GM19023 (cell line): Measurements from ENCODE around the gene METTL6.
"Not testable (repeated sequence)": the region's sequence is repeated elsewhere in the genome, so short reads cannot be mapped to it uniquely, and the experiment has no call there.

Experiments used
- ATAC-seq: cut with Tn5 transposase; IDR thresholded peaks from one replicate; pipeline ENCODE4 v1.9.1; 2021; ENCODE audit warnings: mild to moderate bottlenecking, moderate library complexity; ENCODE audit not compliant: unreplicated experiment

The METTL6 gene, protein sequence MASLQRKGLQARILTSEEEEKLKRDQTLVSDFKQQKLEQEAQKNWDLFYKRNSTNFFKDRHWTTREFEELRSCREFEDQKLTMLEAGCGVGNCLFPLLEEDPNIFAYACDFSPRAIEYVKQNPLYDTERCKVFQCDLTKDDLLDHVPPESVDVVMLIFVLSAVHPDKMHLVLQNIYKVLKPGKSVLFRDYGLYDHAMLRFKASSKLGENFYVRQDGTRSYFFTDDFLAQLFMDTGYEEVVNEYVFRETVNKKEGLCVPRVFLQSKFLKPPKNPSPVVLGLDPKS

DNA sequence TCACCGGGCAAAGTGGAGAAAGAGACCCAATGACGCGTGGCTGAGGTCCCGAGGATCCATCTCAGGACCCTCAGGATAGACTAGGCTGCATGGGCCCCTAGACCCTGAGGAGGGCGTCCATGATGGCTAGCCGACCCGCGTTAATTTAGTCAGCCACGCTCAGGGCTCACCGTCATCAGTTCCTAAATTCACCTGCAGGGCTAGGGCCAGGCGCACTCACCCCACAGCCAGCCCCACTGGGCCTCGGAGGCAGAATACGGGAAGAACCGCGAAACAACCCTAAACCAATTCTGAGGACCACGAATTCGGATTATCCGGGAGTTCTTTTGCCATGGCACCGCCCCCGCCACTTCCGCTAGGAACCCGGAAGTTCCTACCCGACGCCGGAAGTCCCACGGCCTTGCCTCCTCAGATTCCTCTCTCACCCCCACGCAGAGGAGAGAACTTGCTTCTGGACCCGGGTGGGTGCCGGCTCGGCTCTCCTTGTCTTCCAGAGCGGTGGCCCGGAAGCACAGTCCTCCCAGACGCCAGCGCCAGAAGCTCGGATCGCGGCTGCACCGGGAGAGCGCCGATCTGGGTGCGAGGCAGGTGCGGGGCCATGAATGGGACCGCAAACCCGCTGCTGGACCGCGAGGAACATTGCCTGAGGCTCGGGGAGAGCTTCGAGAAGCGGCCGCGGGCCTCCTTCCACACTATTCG lies at the start of gene METTL6, which contains the start of gene EAF1:
TSS of gene METTL6 (minus strand) at position 363 of the 699 bp plus-strand sequence. CDS start 1,033 bp downstream, outside the sequence.
TSS of gene EAF1 (plus strand) at position 417 of the 699 bp plus-strand sequence. CDS start at position 599, 182 bp downstream.
- peak; percentile 94 for ATAC-seq

DNA sequence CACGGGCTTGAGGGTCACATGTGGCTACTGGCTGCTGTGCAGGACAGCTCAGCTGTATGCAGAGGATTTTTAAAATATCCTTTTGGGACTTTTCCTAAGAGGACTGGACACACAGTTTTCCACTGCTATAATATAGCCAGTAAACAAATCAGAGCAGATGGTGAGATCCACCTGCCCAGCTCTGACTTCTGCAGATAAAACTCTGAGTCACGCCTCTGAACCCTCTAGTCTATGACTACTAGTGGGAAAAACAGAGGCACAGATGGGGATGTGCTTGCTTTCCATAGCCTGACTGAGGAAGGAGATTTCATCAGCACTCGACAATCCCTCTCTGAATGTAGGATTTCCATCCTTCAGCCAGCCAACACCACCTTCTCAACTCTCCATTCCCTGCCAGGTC lies 49.0 kb upstream of the METTL6 start:
- no peak for ATAC-seq

DNA sequence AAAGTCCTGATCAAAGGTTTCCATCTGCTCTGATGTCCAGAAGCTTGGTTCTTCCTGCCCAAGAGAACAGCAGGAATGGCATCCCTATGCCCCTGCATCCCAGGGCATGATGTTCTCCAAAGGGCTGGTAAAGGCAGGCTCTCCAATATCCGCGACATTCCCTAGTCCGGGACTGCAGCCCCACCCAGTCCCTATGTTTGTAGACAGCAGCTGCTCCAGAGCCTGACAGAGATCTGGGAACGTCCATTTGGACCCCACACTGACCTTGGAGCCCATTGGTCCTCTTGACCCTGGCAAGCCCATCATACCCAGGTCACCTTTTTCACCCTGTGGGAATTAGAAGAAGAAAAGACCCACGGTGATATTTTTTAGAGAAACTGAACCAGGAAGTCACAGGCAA lies 47.8 kb upstream of the METTL6 start:
- no peak for ATAC-seq

DNA sequence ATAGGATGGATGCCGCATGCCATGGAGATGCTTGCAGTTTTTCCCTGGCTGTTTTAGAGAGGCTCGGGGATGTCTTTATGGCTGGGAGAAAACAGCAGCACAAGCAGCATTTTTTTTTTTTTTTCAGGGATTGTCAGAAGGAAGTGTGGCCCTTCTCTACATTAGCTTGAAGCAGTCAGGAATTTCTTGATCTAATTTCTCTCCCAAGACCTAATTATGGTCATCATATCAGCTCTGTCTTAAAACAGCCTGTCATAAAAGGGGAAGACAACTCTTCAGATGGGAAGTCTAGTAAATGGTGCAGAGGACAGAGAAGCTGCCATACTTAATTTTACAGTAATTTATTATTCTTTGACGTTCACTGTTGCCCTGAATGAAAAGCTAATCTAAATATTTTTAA lies 44.5 kb upstream of the METTL6 start:
- no peak for ATAC-seq

DNA sequence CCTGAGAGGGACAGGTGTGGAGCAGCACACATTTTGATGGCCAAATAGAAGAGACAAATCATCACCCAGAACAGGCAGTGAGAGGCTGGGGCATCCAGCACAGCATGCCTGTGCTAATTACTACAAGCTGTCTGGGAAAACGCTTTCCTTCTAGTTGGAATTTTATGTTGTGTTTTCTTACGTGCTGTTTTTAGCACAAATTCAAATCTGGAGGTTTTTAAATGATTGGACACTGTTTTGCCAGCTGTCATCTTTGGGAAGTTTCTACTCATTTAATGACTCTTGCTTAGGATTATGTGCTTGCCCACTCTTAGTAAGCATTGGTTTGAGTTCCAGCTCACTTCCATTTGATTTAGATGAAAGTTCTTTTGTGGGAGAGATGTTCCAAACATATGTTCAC lies 43.5 kb upstream of the METTL6 start:
- ATAC-seq = no peak

DNA sequence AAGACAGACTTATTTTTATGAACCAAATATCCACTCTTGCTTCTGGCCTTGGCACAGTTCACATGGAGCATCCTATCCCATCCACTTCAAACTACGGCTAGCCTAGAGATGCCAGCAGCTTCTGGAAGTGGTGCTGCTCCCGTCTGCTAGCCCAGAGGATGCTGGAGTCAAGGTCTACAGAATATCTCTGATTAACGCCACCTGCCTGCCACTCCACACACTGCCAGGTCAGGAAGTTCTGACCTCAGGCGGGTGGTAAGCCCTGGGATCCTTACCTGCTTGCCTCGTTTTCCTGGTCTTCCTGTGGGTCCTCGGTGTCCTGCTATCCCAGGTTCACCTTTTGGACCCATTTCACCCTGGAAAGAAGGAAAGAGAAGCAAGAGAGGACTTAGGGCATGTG lies 42.9 kb upstream of the METTL6 start:
- ATAC-seq = no peak

DNA sequence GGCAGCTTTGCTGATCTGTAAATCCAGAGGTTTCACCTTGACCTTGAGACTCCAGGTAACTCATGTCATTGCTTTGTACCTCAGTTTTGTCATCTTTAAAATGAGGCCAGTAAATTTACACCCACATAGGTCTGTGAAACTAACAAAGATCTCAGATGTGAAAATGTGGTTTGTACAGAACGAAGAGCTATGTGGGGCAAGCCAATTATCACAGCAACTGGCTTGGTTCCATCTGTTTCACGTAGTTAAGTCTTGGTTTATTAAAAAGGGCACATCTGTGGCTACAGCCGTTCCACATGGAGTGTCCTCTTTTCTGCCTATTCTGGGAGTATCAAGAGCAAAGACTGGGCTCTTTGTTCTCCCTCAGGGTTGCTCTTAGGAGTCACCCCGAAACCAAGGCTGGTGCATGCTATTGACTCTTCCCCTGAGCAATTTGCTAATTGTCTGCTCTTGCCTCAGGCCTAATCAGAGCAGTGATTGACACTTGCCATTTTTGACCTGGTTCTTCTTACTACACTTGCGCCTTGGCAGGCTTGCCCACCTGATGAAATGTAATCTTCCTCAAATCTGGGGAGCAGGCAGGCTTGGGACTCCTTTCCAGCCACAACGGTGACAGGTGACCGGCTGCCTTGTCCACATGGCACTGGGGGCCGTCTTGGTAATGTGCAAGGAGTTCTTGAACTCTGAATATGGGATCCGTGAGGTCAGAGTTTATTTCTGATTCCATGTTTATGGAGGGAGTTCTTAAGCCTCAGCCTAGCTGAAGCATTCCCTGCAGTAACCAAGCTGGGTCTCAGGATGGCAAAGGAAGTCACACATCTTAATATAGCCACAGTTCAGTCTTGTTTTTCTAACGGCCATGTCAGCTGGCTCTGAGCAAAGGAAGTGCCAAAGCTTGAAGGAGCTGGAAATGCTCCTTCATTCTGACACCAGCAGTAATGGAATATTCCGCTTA lies 40.2 kb upstream of the METTL6 start:
- no peak for ATAC-seq

DNA sequence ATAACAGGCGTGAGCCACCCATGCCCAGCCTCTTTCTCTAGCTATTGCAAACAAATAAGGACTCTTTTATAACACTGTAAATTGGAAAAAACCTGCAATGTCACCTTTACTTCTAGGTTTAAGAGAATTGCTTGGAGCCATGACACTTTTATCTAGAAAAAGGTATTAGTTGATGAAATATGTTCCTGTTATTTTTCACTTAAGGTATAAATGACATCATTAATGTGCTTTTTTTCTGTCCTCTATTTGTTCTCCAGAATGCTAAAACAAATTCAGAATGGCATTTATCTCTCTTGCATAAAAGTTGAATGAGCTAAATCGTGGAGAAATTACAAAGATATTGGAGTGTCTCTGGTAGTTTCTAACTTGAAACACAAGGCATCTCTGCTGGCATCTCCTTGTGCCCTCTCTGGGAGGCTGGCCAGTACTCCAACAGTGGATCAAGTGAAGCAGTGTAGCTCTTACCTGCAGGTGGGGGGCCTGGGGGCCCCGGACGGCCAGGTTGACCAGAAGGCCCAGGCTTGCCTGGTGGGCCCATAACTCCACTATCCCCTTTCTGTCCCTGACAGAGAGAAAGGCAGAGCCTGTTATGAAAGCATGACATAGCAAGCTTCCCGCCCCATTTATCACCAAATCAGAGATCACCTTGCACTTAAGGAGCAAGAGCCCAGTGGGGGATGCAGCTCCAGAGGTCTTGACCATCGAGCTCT lies 38.7 kb upstream of the METTL6 start:
- no peak for ATAC-seq

DNA sequence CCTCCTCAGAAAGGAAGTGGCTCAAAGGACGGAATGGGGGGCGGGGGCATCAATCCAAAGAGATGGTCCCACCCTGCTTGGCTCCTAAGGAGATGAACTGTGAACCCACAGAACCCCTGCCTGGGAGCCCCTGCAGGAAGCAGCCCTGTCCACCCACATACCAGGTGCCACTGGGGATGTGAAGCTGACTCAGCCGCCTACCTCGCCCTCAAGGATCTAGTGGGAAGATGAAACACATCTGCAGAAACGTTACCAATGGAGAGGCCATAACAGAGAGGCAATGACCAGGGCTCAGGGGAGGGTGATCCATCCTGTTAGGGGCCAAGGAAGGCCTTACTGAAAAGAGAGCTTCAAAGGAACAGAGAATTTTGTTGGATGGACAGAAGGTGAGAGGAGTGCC lies 35.1 kb upstream of the METTL6 start:
- ATAC-seq = no peak

DNA sequence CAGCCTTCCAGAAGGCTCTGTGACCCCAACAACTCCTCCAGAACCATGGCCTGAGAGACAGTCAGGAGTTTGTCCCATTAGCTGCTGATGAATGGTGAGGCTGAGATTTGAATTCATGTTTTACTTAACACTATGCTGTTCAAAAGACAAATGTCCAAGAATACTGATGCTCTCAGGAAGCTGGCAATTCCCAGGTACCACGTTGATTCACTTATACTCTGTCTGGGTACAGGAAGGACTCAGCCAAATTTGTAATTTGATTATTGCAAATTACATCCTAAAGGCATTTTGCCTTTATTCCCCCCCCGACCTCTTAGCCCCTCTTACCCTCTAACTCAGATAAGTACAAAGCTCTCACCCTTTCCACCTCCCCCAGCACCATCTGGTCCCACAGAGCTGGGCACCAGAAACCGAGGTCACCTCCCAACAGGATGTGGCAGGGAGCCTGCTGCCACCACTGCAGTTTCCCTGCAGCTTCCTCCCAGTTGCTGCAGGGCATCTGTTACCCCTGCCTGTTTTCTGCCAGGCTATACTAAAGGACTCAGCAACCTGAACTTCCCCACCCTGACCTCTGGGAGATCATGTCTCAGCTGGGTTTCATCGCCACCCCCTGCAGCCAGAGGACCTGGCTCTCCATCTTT lies 33.7 kb upstream of the METTL6 start:
- ATAC-seq = no peak

DNA sequence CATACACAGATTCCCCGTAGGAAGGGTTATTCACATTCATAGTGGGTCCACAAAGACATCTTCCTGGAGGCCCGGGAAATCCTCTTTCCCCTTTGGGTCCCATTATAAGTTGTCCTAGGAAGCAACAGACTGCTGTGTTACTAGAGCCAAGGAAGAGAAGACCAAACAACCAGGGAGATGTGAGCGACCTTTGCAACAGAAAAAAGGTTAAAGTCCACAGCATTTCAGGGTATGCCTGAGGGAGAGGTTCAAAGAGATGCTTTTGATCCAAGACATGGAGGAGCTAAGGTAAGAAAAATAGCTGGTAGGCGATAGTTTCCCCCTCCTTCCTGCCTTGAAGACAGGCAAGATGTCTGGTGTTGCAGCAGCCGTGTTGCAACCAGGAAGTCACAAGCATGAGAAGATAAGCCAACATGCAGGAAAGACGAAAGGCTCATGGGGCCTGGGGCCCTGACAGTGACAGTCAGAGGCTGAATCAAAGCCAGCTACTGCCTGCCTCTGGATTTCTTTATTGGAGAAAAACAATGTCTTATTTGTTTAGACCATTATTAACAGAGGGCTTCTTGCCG lies 31.0 kb upstream of the METTL6 start:
- ATAC-seq = no peak

DNA sequence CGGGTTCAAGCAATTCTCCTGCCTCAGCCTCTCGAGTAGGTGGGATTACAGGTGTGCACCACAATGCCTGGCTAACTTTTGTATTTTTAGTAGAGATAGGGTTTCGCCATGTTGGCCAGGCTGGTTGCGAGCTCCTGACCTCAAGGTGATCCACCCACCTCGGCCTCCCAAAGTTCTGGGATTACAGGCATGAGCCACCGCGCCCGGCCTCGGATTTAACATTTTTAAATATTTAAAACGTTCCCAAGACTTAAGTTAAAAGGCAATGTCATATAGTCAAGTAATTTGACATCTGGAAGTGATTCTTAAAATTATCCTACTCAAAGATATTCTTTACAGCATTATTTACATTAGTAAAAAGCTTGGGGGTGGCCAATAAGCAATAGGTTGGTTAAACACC lies 29.6 kb upstream of the METTL6 start:
- ATAC-seq = not testable (repeated sequence)

DNA sequence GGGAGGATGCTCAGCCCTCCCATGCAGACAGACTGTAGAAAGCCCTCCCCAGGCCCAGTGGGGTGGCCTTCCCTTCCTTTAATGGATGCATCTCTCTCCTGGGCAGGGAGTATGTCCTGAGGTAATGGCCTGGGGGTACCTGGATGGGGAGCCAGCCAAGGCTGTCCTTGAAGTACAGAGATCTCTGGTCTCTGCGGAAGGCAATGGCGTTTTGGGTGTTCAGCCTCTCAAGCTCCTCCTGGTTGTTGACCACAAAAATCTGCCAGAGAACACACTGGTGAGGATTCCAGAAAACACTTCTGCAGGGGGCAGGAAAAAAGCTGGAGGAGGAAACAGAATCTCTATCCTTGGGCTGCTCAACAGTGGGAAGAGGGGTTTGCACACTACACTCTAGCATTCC lies 29.0 kb upstream of the METTL6 start:
- ATAC-seq = no peak

DNA sequence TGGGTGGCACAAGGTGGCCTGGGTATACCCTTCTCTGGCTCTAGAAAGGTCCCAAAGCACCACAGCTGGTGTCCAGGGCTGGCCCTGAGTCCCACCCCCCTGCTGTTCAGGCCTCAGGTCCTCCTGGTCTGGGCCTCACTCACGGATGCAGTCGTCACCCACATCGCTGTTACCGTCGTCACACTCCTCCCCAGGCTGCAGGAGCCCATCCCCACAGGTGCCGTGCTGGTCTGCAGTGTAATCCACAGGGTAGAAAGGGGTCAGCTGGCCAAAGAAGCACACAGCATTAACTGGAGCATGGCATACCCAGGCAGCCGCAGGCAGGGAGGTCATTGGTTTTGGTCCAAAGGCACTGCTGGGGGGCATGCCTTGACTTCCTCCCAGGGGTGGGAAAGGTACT lies 28.4 kb upstream of the METTL6 start:
- ATAC-seq = no peak

DNA sequence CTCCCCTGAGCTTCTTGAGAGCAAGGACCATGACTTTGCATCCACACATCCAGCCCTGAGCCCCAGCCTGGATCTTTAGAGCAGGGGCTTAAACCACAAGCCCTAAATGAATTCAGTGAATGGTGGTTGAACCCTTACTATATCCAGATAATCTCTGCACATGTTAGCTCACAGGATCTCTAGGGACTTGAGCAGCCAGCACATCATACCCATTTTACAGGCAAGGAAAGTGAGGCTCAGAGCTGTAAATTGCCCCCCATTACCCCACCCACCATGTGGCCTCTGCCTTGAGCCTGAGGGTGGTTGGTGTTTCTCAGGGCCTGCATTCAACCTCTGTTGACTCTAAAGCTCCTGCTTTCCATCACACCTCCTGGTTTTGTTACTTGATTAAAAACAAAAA lies 27.6 kb upstream of the METTL6 start:
- no peak for ATAC-seq

DNA sequence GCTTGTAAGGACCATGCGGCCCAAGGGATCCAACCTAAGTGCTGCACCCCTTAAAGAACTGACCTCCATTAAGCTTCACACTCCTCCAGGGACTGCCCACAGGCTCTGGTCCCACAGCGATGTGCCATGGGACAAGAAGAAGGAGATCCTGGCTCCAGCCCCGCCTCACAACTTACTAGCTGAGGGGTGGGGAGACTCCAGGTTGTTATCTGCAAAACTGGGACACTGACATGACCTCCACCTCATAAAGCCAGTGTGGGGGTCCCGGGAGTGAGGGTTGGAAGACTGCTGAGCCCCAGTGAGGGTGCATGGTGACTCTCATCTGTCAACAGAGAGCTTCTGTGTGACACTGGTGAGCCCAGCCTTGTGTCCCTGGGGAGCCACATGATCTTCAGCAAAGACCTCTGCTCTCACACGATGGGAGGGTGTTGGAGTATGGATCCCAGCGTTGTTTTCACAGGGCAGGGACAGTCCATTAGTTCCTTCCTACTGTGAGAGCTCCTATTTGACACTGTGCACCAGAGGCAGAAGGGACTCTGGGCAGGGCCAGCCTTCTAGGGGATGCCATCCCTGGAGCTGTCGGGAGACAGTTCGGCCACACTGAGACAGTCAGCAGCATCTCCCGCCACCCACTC lies 26.8 kb upstream of the METTL6 start:
- ATAC-seq = no peak

DNA sequence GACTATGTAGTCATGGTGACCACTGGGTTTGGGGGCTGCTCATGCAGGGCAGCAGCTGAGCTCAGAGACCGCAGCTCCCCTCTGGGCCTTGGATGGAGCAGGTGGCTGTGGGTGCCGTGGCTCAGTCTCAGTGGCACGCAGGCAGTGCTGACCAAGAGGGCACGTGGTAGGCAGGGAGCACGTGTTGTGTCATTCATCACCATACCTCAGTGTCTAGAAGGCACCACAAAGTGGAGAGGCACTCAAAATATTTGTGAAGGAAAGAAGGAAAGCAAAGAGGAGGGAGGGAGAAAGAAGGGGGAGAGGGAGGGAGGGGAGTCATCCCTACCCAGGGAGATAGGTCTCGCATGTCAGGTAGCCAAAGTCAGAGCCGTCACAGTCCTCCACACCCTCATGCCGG lies 26.2 kb upstream of the METTL6 start:
- no peak for ATAC-seq

DNA sequence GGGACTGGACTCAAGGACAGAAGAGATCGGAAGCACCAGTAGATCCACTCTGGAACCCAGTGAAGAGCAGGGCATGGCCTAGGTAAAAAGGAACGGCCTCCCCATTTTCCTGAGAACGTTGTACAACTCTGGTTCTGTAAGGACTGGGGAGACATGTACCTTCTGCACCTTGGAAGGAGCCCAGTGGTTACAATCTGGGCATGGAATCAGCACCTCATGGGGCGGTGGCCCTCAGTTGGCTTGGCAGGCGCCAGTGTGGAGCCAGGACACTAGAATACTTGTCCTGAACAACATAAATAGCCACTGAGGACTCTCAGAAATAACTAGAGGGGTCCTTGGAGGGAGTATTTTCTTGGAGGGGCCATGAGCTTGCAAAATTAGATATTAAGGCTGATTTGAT lies 25.6 kb upstream of the METTL6 start:
- no peak for ATAC-seq

DNA sequence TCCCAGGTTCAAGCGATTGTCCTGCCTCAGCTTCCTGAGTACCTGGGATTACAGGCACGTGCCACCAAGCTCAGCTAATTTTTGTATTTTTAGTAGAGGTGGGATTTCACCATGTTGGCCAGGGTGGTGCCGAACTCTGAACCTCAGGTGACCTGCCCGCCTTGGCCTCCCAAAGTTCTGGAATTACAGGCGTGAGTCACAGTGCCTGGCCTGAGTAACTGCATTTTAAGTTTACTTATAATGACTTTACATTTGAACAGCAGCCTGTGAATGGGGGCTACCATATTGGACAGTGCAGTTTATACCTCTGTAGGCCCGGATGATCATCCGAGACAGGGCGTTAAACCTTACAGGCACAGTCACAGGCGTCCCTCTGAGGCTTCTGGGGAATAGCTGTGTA lies 24.8 kb upstream of the METTL6 start:
- no peak for ATAC-seq
